Right lobe of liver (tissue), 6 donors: ENCODE measurements around the gene EFNA5. TPM values are rescaled to one million over a fixed set of nuclear protein-coding genes. Genes with fewer than 3 reads are reported as not detected.

Source experiments
- ATAC-seq, 4 donors: fragments of 200-7000 bp; cut with Tn5 transposase; one replicate each; pipeline ENCODE4 v1.9.1; 2020; ENCODE audit warnings: mild to moderate bottlenecking in 4 of 4, moderate library complexity in 4 of 4
- DNase-seq, 3 donors: peaks; one replicate each; pipeline ENCODE4 v3.0.0-alpha.2; 2020
- H3K27ac ChIP-seq, 3 donors: fragments of 200-600 bp; one replicate each; pipeline ENCODE4 v1.8.0; 2022
- H3K27me3 ChIP-seq, 2 donors: fragments of 200-600 bp; one replicate each; pipeline ENCODE4 v1.8.0; 2022
- H3K36me3 ChIP-seq, 4 donors: fragments of 200-600 bp; sonication (generic) in 1 of 4; one replicate each; pipeline versions ENCODE4 v1.5.1 to v1.8.0; 2017 to 2022; ENCODE audit warnings: control low read depth in 1 of 4
- H3K4me1 ChIP-seq, 4 donors: fragments of 200-600 bp; sonication (generic) in 1 of 4; one replicate each; pipeline versions ENCODE4 v1.5.1 to v1.8.0; 2017 to 2022; ENCODE audit warnings: control low read depth in 1 of 4
- H3K4me3 ChIP-seq, 3 donors: fragments of 200-600 bp; one replicate each; pipeline ENCODE4 v1.8.0; 2022
- H3K9me3 ChIP-seq, 4 donors: fragments of 200-600 bp; sonication (generic) in 1 of 4; one replicate each; pipeline versions ENCODE4 v1.5.1 to v1.8.0; 2017 to 2022; ENCODE audit warnings: control low read depth in 1 of 4
- POLR2A ChIP-seq: fragments of 450-650 bp; IDR thresholded peaks from one replicate; pipeline ENCODE4 v1.6.1; 2017; ENCODE audit warnings: antibody characterized with exemption, mild to moderate bottlenecking
- WGBS: methylation state at CpG from one replicate; pipeline ENCODE4 v1.1.6; 2018; ENCODE audit warnings: low coverage, low lambda C conversion rate; ENCODE audit not compliant: insufficient coverage; ENCODE audit errors: missing lambda C conversion rate; 5-methylcytosine and 5-hydroxymethylcytosine counted together
- intact Hi-C, 2 donors: fragments of 100-400 bp; cut with DNase I; formaldehyde crosslinking; loops; one replicate each; pipeline versions ENCODE4 v1.11.2 to v1.14.1; 2022
- total RNA-seq, 6 experiments: library from RNA; depleted of rRNA in 2 of 6; stranded (reverse); fragments of >200 nt in 2 of 6; fragmentation: NEBNext Ultra II Directional in 3 of 6; extraction: Animal tissue kit (Norgen Biotek cat#: 25700) in 3 of 6; gene quantifications; one replicate each; pipeline versions ENCODE4 v1.1.0 to v1.2.4, GENCODE V29; 2016 to 2023
- TF ChIP-seq, protein P1 (sequence below), 4 donors: fragments of 200-600 bp in 3 of 4; fragments of 450-650 bp in 1 of 4; IDR thresholded peaks; one replicate each; pipeline versions ENCODE4 v1.5.1 to v1.8.0; 2016 to 2022; ENCODE audit warnings: antibody characterized with exemption in 4 of 4, mild to moderate bottlenecking in 2 of 4
- donor health status: DM: no; HTN: yes; CAD: no.
- donor health status: DM: no; HTN: no; CAD: no.
- donor health status: DM: no; HTN: no; CAD: no.
- donor health status: DM: no; HTN: yes; CAD: no.
- donor health status: DM: no; HTN: yes; CAD: no.

EFNA5 gene
- total RNA-seq, 6 experiments from 2014 or later, result 0.18 to 11.7 (median 1.4) TPM

DNA sequence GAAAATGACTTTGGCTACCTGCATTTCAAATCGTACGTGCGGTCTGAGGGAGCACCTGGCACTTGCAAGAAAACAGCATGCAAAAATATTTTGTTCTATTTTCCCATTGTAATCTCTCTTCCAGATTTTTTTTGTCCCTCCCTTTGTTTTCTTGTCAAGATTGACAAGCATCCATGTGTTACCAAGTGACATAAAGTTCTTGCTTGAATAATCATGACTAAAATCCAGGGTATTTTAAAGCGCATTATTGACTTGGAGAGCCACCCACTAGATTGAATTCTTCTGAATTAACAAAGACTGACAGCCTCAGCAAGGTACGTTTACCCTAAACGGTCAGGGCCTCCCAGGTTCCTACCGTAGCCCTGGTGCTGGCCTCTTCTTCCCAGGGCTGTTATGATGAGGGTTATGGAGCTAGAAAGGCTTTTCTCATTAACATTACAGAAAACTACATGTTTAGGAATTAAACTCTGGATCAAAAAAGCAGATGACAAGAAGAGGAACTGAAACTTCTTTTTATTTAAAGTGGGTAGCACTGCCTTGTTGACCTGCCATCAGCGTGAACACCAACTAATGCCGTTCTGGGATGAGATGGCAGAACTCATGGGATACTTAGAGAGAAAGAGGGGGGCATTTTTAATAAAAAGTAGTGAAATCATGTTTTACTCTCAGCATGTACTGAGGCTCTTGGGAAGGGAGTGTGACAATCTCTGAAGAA, 297.0 kb downstream of the EFNA5 start:
- H3K36me3 ChIP-seq, result no peaks in the 10 kb centered on the region
- DNase-seq (no peak), ATAC-seq (no peak)
- WGBS, result 68% methylated on average over 9 of the region's 9 CpGs
- TF ChIP-seq, protein P1, sequence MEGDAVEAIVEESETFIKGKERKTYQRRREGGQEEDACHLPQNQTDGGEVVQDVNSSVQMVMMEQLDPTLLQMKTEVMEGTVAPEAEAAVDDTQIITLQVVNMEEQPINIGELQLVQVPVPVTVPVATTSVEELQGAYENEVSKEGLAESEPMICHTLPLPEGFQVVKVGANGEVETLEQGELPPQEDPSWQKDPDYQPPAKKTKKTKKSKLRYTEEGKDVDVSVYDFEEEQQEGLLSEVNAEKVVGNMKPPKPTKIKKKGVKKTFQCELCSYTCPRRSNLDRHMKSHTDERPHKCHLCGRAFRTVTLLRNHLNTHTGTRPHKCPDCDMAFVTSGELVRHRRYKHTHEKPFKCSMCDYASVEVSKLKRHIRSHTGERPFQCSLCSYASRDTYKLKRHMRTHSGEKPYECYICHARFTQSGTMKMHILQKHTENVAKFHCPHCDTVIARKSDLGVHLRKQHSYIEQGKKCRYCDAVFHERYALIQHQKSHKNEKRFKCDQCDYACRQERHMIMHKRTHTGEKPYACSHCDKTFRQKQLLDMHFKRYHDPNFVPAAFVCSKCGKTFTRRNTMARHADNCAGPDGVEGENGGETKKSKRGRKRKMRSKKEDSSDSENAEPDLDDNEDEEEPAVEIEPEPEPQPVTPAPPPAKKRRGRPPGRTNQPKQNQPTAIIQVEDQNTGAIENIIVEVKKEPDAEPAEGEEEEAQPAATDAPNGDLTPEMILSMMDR (IDR thresholded peaks at IDR 0.05), result no peak
- no peak for TF ChIP-seq POLR2A
- H3K4me1 ChIP-seq, result no peaks in the 10 kb centered on the region
- no peaks in the 10 kb centered on the region for H3K9me3 ChIP-seq
- intact Hi-C loops, result no loop called here
- H3K4me3 ChIP-seq, result no peak overlapping the region
- no peaks in the 10 kb centered on the region for H3K27me3 ChIP-seq
- H3K27ac ChIP-seq, result no peak overlapping the region

DNA sequence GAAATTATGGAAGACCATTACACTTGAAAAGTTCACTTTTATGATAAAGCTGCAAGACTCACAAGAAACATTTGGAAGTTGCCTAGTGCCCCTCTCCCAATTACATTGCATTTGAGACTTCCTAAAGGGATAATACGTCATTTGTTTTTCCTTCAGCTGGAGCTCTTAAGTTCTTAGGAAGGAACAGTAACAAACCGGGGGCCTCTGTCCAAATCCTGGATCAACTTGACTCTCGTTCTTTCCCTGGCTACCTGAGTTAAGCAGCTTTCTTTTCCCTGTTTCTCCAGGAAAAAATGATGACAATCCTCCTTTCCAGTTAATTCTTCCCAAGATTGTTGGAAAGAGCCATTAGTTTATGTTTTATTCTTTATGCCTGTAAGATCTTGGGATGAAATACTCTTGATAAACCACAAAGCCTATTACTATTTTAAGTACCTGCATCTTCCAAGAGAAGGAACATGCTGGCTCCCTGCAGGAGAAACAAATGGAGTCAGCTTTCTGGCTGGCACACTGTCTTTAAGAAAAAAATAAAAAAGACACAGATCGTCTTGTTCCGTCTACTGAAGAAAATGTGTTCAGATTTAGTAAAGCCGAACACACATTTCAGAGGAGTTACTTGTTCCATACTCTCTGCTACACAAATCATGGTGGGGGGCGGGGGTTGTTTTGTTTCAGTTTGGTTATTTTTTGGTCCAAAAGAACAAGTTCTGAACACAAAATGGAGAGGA, 297.9 kb downstream of the EFNA5 start:
- ATAC-seq (no peak), DNase-seq (no peak)
- H3K27me3 ChIP-seq, result no peaks in the 10 kb centered on the region
- TF ChIP-seq, protein P1 (IDR thresholded peaks at IDR 0.05), result no peak
- TF ChIP-seq POLR2A, result no peak
- no peak overlapping the region for H3K4me3 ChIP-seq
- WGBS, result 59% methylated on average over 7 of the region's 7 CpGs
- no peak overlapping the region for H3K27ac ChIP-seq
- no peaks in the 10 kb centered on the region for H3K9me3 ChIP-seq
- H3K36me3 ChIP-seq, result no peaks in the 10 kb centered on the region
- no peaks in the 10 kb centered on the region for H3K4me1 ChIP-seq
- intact Hi-C loops, result no loop called here

DNA sequence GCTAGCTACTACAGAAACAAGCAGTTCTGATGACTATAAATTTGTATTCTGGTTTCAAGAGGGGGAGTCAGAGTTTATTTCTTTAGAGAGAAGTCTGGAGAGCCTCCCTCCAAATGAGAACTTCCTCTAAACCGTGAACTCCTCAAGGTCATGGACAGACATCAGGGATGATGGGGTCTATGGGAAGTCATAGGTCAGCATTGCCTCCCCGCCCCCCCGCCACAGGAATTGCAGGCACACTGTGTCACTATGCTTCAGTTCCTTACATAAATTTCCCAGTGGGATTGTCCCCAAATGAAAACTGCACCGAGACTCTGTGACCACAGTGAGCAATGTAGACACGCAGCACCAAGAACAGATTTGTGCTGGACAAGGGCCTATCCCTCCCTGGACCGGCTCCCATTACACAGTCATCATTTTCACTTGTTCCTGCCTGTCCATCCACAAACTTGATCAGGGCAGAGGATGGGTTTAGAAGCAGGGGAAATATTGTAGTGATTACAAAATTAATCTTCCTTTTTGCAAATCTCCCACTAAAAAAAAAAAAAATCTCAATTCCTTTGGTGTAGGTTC, 300.3 kb downstream of the EFNA5 start:
- no peaks in the 10 kb centered on the region for H3K9me3 ChIP-seq
- H3K27ac ChIP-seq, result no peak overlapping the region
- H3K4me3 ChIP-seq, result no peak overlapping the region
- no peaks in the 10 kb centered on the region for H3K4me1 ChIP-seq
- H3K36me3 ChIP-seq, result no peaks in the 10 kb centered on the region
- H3K27me3 ChIP-seq, result no peaks in the 10 kb centered on the region
- TF ChIP-seq, protein P1 (IDR thresholded peaks at IDR 0.05), result no peak
- TF ChIP-seq POLR2A, result no peak
- DNase-seq, result no peak
- WGBS, result 37% methylated on average over 5 of the region's 6 CpGs
- peak in 2 of 4 donors; percentile 22 to 44 for ATAC-seq
- intact Hi-C loops, result no loop called here

DNA sequence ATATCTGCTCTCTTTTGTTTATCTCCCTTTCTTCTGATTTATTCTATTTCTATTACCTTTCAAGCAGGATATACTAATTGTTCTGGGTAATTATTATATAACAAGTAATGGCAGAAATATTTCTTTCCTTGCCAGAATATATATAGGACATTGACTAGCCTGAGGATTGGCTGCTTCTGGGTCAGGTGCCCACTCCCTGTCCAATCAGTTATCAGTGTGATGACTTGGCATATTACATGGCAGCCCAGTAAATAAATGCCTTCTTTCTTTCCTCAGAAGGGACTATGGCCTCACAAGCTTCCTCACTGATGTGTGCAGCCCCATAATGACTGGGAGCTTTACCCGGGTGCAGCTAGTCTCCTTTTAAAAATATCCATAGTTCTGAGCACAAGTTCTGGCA, 301.1 kb downstream of the EFNA5 start:
- intact Hi-C loops, result no loop called here
- Histone ChIP-seq H3K27ac (no peak overlapping the region), H3K36me3 (no peaks in the 10 kb centered on the region), H3K4me3 (no peak overlapping the region), H3K4me1 (no peaks in the 10 kb centered on the region), H3K9me3 (no peaks in the 10 kb centered on the region), H3K27me3 (no peaks in the 10 kb centered on the region)
- no peak for ATAC-seq
- 60% methylated on average over 1 of the region's 1 CpG for WGBS
- TF ChIP-seq, protein P1 (IDR thresholded peaks at IDR 0.05), result no peak
- TF ChIP-seq POLR2A, result no peak
- DNase-seq, result no peak
